ENCODE data around the gene SYNGR2.

DNA sequence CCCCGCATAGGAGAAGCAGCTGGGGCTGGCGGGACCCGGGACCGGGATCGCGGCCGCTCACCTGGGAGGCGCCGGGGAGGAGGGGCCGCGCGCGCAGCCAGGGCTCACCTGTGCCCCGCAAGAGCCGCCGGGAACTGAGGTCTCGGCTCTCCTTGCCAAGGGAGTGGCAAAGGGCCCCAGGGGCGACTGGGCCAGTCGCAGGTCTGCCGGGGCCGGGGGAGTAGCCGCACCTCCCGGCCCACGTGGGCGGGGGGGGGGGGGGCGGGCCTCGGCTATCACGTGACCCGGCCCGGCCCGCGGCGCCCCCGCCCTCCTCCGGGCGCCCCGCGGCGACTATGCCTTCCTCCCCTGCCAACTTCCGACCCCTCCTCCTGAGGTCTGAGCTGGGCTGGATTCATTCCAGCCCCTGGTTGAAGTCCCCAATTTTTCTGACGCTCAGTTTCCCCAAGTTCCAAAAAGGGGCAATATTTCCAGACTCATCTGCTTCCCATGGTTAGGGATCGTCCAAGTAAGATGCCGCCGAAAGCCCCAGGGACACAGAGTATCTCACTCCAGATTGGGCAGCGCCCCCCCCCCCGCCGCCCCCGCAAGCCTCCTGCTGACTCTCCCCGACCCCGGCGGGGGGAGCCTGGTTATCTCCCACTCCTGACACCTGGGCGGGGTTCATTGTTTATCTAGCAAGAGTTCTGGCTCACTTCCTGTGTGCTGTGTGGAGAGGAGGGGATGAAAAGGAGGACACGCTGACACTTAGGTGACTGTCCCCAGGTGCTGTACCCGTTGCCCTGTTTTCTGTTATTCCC lies 39.6 kb upstream of the SYNGR2 start, which contains the start of gene TMC6:
- TF ChIP-seq, protein P1, sequence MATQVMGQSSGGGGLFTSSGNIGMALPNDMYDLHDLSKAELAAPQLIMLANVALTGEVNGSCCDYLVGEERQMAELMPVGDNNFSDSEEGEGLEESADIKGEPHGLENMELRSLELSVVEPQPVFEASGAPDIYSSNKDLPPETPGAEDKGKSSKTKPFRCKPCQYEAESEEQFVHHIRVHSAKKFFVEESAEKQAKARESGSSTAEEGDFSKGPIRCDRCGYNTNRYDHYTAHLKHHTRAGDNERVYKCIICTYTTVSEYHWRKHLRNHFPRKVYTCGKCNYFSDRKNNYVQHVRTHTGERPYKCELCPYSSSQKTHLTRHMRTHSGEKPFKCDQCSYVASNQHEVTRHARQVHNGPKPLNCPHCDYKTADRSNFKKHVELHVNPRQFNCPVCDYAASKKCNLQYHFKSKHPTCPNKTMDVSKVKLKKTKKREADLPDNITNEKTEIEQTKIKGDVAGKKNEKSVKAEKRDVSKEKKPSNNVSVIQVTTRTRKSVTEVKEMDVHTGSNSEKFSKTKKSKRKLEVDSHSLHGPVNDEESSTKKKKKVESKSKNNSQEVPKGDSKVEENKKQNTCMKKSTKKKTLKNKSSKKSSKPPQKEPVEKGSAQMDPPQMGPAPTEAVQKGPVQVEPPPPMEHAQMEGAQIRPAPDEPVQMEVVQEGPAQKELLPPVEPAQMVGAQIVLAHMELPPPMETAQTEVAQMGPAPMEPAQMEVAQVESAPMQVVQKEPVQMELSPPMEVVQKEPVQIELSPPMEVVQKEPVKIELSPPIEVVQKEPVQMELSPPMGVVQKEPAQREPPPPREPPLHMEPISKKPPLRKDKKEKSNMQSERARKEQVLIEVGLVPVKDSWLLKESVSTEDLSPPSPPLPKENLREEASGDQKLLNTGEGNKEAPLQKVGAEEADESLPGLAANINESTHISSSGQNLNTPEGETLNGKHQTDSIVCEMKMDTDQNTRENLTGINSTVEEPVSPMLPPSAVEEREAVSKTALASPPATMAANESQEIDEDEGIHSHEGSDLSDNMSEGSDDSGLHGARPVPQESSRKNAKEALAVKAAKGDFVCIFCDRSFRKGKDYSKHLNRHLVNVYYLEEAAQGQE (IDR thresholded peaks at IDR 0.05; ENCODE audit: insufficient read depth in 1 of 2, low read depth in 2 of 2, low read length in 2 of 2), result no peak
- TF ChIP-seq SIN3A (IDR thresholded peaks at IDR 0.05; ENCODE audit: borderline replicate concordance, insufficient read depth, low read length), result no peak; the same call in 1 of the 2 replicates
